H1 (cell line): ENCODE measurements around the gene LGALS8. TPM values are rescaled to one million over a fixed set of nuclear protein-coding genes. Genes with fewer than 3 reads are reported as not detected.
"Not testable (repeated sequence)": the region's sequence is repeated elsewhere in the genome, so short reads cannot be mapped to it uniquely, and the experiment has no call there.

ENCODE experiments used
- CTCF ChIA-PET: fragments of 300-600 bp; sonication (Branson Sonifier 250); formaldehyde crosslinking; loops from one replicate; lab custom pipeline; 2021; ENCODE audit not compliant: partially characterized antibody; lab: Charles Lee
- POLR2A ChIA-PET: fragments of 300-600 bp; sonication (Branson Sonifier 250); formaldehyde crosslinking; loops from one replicate; lab custom pipeline; 2021; ENCODE audit warnings: inconsistent platforms; ENCODE audit not compliant: partially characterized antibody; lab: Charles Lee
- DNase-seq, 2 experiments: peaks; one replicate each; pipeline versions ENCODE4 v3.0.0 to v3.0.0-alpha.2; 2010 to 2022; ENCODE audit warnings: low spot score in 2 of 2, low read depth in 1 of 2, mixed read lengths in 1 of 2
- FAIRE-seq: peaks from 2 replicates; lab custom pipeline; 2011; peaks lifted over from hg19 to GRCh38; lab: Jason Lieb, UNC
- H2AFZ ChIP-seq: 2 replicates; pipeline ENCODE4 v1.8.1; 2012; ENCODE audit warnings: low read length, inconsistent platforms
- H2AK5ac ChIP-seq: 2 replicates; pipeline ENCODE4 v1.6.1; 2013; ENCODE audit warnings: low read depth, low read length
- H2BK120ac ChIP-seq: replicated peaks from 2 replicates; pipeline ENCODE3; 2013; ENCODE audit warnings: low read depth, low read length, inconsistent platforms
- H2BK12ac ChIP-seq: 2 replicates; pipeline ENCODE4 v1.6.1; 2013; ENCODE audit warnings: low read depth, low read length
- H2BK15ac ChIP-seq: 2 replicates; pipeline ENCODE4 v1.6.1; 2013; ENCODE audit warnings: low read length
- H2BK20ac ChIP-seq: 2 replicates; pipeline ENCODE4 v1.6.1; 2013; ENCODE audit warnings: low read length
- H2BK5ac ChIP-seq: 2 replicates; pipeline ENCODE4 v1.6.1; 2013; ENCODE audit warnings: low read depth, low read length
- H3K14ac ChIP-seq: 2 replicates; pipeline ENCODE4 v1.6.1; 2013; ENCODE audit warnings: inconsistent platforms; ENCODE audit not compliant: insufficient read length
- H3K18ac ChIP-seq: 2 replicates; pipeline ENCODE4 v1.6.1; 2013; ENCODE audit warnings: low read length; ENCODE audit errors: extremely low read depth
- H3K23ac ChIP-seq: 2 replicates; pipeline ENCODE4 v1.6.1; 2013; ENCODE audit warnings: inconsistent platforms; ENCODE audit not compliant: insufficient read length
- H3K23me2 ChIP-seq: 2 replicates; pipeline ENCODE4 v1.6.1; 2013; ENCODE audit warnings: low read depth, low read length
- H3K27ac ChIP-seq: 2 replicates; pipeline ENCODE4 v1.6.1; 2011; ENCODE audit warnings: low read depth, low read length, inconsistent platforms
- H3K27me3 ChIP-seq, 4 experiments: replicated peaks in 1 of 4; 1 replicate in 1 of 4; 2 replicates in 3 of 4; pipeline versions ENCODE4 v1.6.1 to v1.8.1; 2011 to 2013; ENCODE audit warnings: low read length in 3 of 4, mild to moderate bottlenecking in 3 of 4, inconsistent platforms in 2 of 4, mixed read lengths in 2 of 4, moderate library complexity in 1 of 4; ENCODE audit not compliant: control insufficient read depth in 3 of 4, insufficient read depth in 3 of 4; ENCODE audit errors: extremely low read depth in 1 of 4
- H3K36me3 ChIP-seq, 4 experiments: 2 replicates each; pipeline versions ENCODE4 v1.6.1 to v1.8.1; 2011 to 2013; ENCODE audit warnings: mild to moderate bottlenecking in 4 of 4, low read length in 3 of 4, moderate library complexity in 2 of 4, control low read depth in 1 of 4, inconsistent platforms in 1 of 4; ENCODE audit not compliant: insufficient read depth in 4 of 4, control insufficient read depth in 2 of 4
- H3K4ac ChIP-seq: replicated peaks from 2 replicates; pipeline ENCODE3; 2013; ENCODE audit warnings: low read length, low read depth, mixed read lengths, inconsistent platforms; ENCODE audit not compliant: insufficient read length
- H3K4me1 ChIP-seq, 4 experiments: replicated peaks in 1 of 4; 1 replicate in 1 of 4; 2 replicates in 3 of 4; pipeline versions ENCODE4 v1.6.1 to v1.8.1; 2011 to 2013; ENCODE audit warnings: low read length in 3 of 4, inconsistent platforms in 2 of 4, mixed read lengths in 1 of 4; ENCODE audit not compliant: insufficient read depth in 4 of 4, control insufficient read depth in 3 of 4
- H3K4me2 ChIP-seq, 2 experiments: 2 replicates each; pipeline versions ENCODE4 v1.6.1 to v1.8.1; 2011 to 2013; ENCODE audit warnings: low read depth in 2 of 2, low read length in 2 of 2, control low read depth in 1 of 2, inconsistent platforms in 1 of 2, mild to moderate bottlenecking in 1 of 2; ENCODE audit not compliant: insufficient read depth in 1 of 2
- H3K4me3 ChIP-seq, 4 experiments: fragments of 200-600, 300-600 bp in 1 of 4; sonication (generic), shearing (Covaris generic), sonication (Bioruptor Twin) in 1 of 4; 2 replicates each; pipeline versions ENCODE4 v1.5.1 to v1.8.1; 2011 to 2016; ENCODE audit warnings: low read length in 4 of 4, low read depth in 3 of 4, control low read depth in 2 of 4, inconsistent platforms in 2 of 4, mild to moderate bottlenecking in 2 of 4, mixed read lengths in 1 of 4, moderate library complexity in 1 of 4; ENCODE audit not compliant: insufficient read depth in 2 of 4; ENCODE audit errors: extremely low read depth in 1 of 4
- H3K56ac ChIP-seq: replicated peaks from 2 replicates; pipeline ENCODE3; 2013; ENCODE audit warnings: low read depth, mild to moderate bottlenecking, mixed read lengths, low read length, inconsistent platforms; ENCODE audit not compliant: insufficient read length
- H3K79me1 ChIP-seq: 2 replicates; pipeline ENCODE4 v1.6.1; 2013; ENCODE audit warnings: low read depth, low read length, control low read depth
- H3K79me2 ChIP-seq, 2 experiments: 2 replicates each; pipeline versions ENCODE4 v1.6.1 to v1.8.1; 2012 to 2013; ENCODE audit warnings: low read length in 2 of 2, mild to moderate bottlenecking in 2 of 2, inconsistent platforms in 1 of 2; ENCODE audit not compliant: insufficient read depth in 2 of 2, control insufficient read depth in 1 of 2
- H3K9ac ChIP-seq, 4 experiments: replicated peaks in 1 of 4; 1 replicate in 1 of 4; 2 replicates in 3 of 4; pipeline versions ENCODE4 v1.6.1 to v1.8.1; 2011 to 2013; ENCODE audit warnings: low read depth in 3 of 4, low read length in 3 of 4, control low read depth in 2 of 4, mild to moderate bottlenecking in 2 of 4, moderate library complexity in 2 of 4, inconsistent platforms in 1 of 4; ENCODE audit errors: extremely low read depth in 1 of 4
- H3K9me3 ChIP-seq, 2 experiments: 2 replicates each; pipeline versions ENCODE4 v1.6.1 to v1.8.1; 2012 to 2013; ENCODE audit warnings: mild to moderate bottlenecking in 2 of 2, moderate library complexity in 2 of 2, control low read depth in 1 of 2, inconsistent platforms in 1 of 2, low read depth in 1 of 2, low read length in 1 of 2, mixed read lengths in 1 of 2; ENCODE audit not compliant: insufficient read depth in 2 of 2
- H4K20me1 ChIP-seq, 2 experiments: replicated peaks in 1 of 2; 2 replicates each; pipeline versions ENCODE3 to v1.8.1; 2011 to 2013; ENCODE audit warnings: inconsistent platforms in 2 of 2, low read length in 2 of 2, mild to moderate bottlenecking in 1 of 2; ENCODE audit not compliant: insufficient read depth in 2 of 2, control insufficient read depth in 1 of 2
- H4K5ac ChIP-seq: 2 replicates; pipeline ENCODE4 v1.6.1; 2013; ENCODE audit warnings: low read length, low read depth, mixed read lengths, inconsistent platforms; ENCODE audit not compliant: insufficient read length
- H4K8ac ChIP-seq: 2 replicates; pipeline ENCODE4 v1.8.0; 2013; ENCODE audit warnings: mild to moderate bottlenecking, moderate library complexity, low read length, inconsistent platforms; ENCODE audit not compliant: insufficient read depth; ENCODE audit errors: extremely low read depth
- H4K91ac ChIP-seq: replicated peaks from 2 replicates; pipeline ENCODE3; 2013; ENCODE audit warnings: low read length, mixed read lengths, inconsistent platforms; ENCODE audit not compliant: insufficient read length
- WGBS, 2 experiments: shearing (Covaris generic) in 1 of 2; methylation state at CpG; one replicate each; pipeline versions ENCODE4 v1.1.6 to v1.1.7; 2013 to 2015; ENCODE audit warnings: low lambda C conversion rate in 2 of 2, mixed read lengths in 2 of 2, inconsistent platforms in 1 of 2, low coverage in 1 of 2, missing lambda C conversion rate in 1 of 2; ENCODE audit not compliant: insufficient replicate concordance in 2 of 2, insufficient coverage in 1 of 2, insufficient read length in 1 of 2; ENCODE audit errors: extremely low coverage in 1 of 2, missing lambda C conversion rate in 1 of 2; 5-methylcytosine and 5-hydroxymethylcytosine counted together
- polyA plus RNA-seq, 7 experiments: library from polyadenylated mRNA; depleted of rRNA in 3 of 7; stranded (reverse) in 5 of 7; unstranded in 2 of 7; fragments of >200 nt in 5 of 7; fragments of 200-250 nt in 2 of 7; gene quantifications; 1 replicate in 5 of 7; 2 replicates in 1 of 7; 4 replicates in 1 of 7; pipeline versions ENCODE4 v1.2.1 to v1.2.3, GENCODE V29; 2011 to 2013; ENCODE audit warnings: missing spikeins in 2 of 7, mixed read lengths in 2 of 7
- total RNA-seq: library from RNA; stranded (reverse); fragmentation: NEBNext Ultra II Directional; extraction: Animal tissue kit (Norgen Biotek cat#: 25700); gene quantifications from 2 replicates; pipeline ENCODE4 v1.2.1, GENCODE V29; 2021

The LGALS8 gene
- total and polyA plus RNA-seq, 2 of the 8 experiments (the other 6 are each of a cell fraction or from before 2014, with no cell fraction given) = 7.2 to 11.6 TPM

DNA sequence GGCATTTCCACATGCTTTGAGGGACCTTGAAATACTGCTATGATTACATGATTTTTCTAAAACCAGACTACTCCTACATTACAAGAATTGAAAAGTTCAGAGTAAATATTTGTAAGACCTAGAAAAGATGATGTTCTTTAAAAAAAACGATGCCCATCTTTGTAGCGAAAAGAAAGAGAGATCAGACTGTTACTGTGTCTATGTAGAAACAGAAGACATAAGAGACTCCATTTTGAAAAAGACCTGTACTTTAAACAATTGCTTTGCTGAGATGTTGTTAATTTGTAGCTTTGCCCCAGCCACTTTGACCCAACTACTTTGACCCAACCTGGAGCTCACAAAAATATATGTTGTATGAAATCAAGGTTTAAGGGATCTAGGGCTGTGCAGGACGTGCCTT, 19.4 kb upstream of the LGALS8 start:
- H3K4ac ChIP-seq, H3K23me2 ChIP-seq, H3K36me3 ChIP-seq, H3K9me3 ChIP-seq, H2BK15ac ChIP-seq, H3K4me3 ChIP-seq, H3K27me3 ChIP-seq, H3K4me2 ChIP-seq, POLR2A ChIA-PET, H2AFZ ChIP-seq, H3K9ac ChIP-seq, H4K5ac ChIP-seq, H3K23ac ChIP-seq, H3K27ac ChIP-seq, H4K91ac ChIP-seq, H2BK20ac ChIP-seq, H3K4me1 ChIP-seq, DNase-seq, H3K56ac ChIP-seq, H2AK5ac ChIP-seq, FAIRE-seq, H4K8ac ChIP-seq, H3K79me2 ChIP-seq, H2BK12ac ChIP-seq, H3K14ac ChIP-seq, H3K18ac ChIP-seq, H2BK120ac ChIP-seq, H4K20me1 ChIP-seq, H2BK5ac ChIP-seq, H3K79me1 ChIP-seq: not testable (repeated sequence)
- CTCF ChIA-PET = interaction anchor here (0.7 to 2.1 kb wide), 5 partner anchors 13 to 52 kb away, joined by 3 to 7 read pairs (median 5); no protein-coding TSS in a partner anchor
- WGBS, 2 experiments = 91% methylated on average over 3 of the region's 3 CpGs; no CpG with 5 or more reads in 1 of the 2 experiments
